ENCODE measurements around the gene MYOM3. TPM values are rescaled to one million over a fixed set of nuclear protein-coding genes. Genes with fewer than 3 reads are reported as not detected.
A peak's percentile ranks its signal among the peaks of the same experiment; 100 is the strongest.

Gene MYOM3
- total and polyA plus RNA-seq, 2 of the 13 experiments (the other 11 are each of a cell fraction or from before 2014, with no cell fraction given) = 5.8 to 15.3 TPM

- TF ChIP-seq ZNF136 (CRISPR knock-in tag; IDR thresholded peaks at IDR 0.05; ENCODE audit: low read depth) (0 out of 2 replicates have a peak, but pooled peaks have one; percentile 36), ZNF510 (CRISPR knock-in tag; IDR thresholded peaks at IDR 0.05; ENCODE audit: low read depth) (0 out of 2 replicates have a peak, but pooled peaks have one; percentile 65), ZNF101 (CRISPR knock-in tag; IDR thresholded peaks at IDR 0.05; ENCODE audit: borderline replicate concordance, low read depth) (no peak), SOX6 (IDR thresholded peaks at IDR 0.05) (no peak), SOX6 (CRISPR knock-in tag; IDR thresholded peaks at IDR 0.05) (peak; percentile 35; the same call in 1 of the 2 replicates), ZNF530 (CRISPR knock-in tag; IDR thresholded peaks at IDR 0.05; ENCODE audit: low read depth) (no peak), NFIC (IDR thresholded peaks at IDR 0.05; ENCODE audit: low read length) (no peak), ZNF772 (CRISPR knock-in tag; IDR thresholded peaks at IDR 0.05) (peak; percentile 61; the same call in 1 of the 2 replicates), ZNF724P (CRISPR knock-in tag; IDR thresholded peaks at IDR 0.05; ENCODE audit: borderline replicate concordance) (0 out of 2 replicates have a peak, but pooled peaks have one; percentile 78), BORCS8-MEF2B (CRISPR knock-in tag; IDR thresholded peaks at IDR 0.05) (peak; percentile 60), ZNF7 (CRISPR knock-in tag; IDR thresholded peaks at IDR 0.05) (no peak), GATA4 (IDR thresholded peaks at IDR 0.05; ENCODE audit: borderline replicate concordance, low read depth) (no peak), ZNF816 (CRISPR knock-in tag; IDR thresholded peaks at IDR 0.05; ENCODE audit: borderline replicate concordance) (no peak), SMARCE1 (IDR thresholded peaks at IDR 0.05; ENCODE audit: borderline replicate concordance) (no peak), HNRNPH1 (optimal IDR thresholded peaks at IDR 0.05; ENCODE audit: low read depth, low read length) (no peak), ZNF33A (CRISPR knock-in tag; IDR thresholded peaks at IDR 0.05; ENCODE audit: borderline replicate concordance) (no peak), ZNF879 (CRISPR knock-in tag; IDR thresholded peaks at IDR 0.05) (no peak), HINFP (CRISPR knock-in tag; IDR thresholded peaks at IDR 0.05; ENCODE audit: low read depth) (peak; percentile 84), ZNF512B (CRISPR knock-in tag; IDR thresholded peaks at IDR 0.05; ENCODE audit: borderline replicate concordance) (peak; percentile 86; the same call in 1 of the 2 replicates), HNF4G (IDR thresholded peaks at IDR 0.05; ENCODE audit: borderline replicate concordance, low read depth, low read length) (peak; percentile 45; the same call in 1 of the 2 replicates), HNF4G (CRISPR knock-in tag; IDR thresholded peaks at IDR 0.05; ENCODE audit: borderline replicate concordance, low read depth) (no peak; the same call in 1 of the 2 replicates), PHF20 (CRISPR knock-in tag; IDR thresholded peaks at IDR 0.05) (peak; percentile 59; the same call in 1 of the 2 replicates), NAIF1 (CRISPR knock-in tag; IDR thresholded peaks at IDR 0.05; ENCODE audit: borderline replicate concordance) (0 out of 2 replicates have a peak, but pooled peaks have one; percentile 41), POLR2AphosphoS5 (IDR thresholded peaks at IDR 0.05; ENCODE audit: low read depth, low read length) (peak; percentile 57; the same call in 1 of the 2 replicates), ZBTB43 (CRISPR knock-in tag; conservative IDR thresholded peaks at IDR 0.05) (no peak)
These were observed 3.4 kb downstream of the MYOM3 start (continued) for GRCh38 chr1:24108334-24109165.

Measured in HepG2 (cell line).